Amniotic epithelial cell (primary cell): ENCODE measurements around the gene NCKAP5.

Experiments used
- DNase-seq: peaks from one replicate; pipeline ENCODE4 v3.0.0-alpha.2; 2010; ENCODE audit warnings: low read depth

Gene NCKAP5

DNA sequence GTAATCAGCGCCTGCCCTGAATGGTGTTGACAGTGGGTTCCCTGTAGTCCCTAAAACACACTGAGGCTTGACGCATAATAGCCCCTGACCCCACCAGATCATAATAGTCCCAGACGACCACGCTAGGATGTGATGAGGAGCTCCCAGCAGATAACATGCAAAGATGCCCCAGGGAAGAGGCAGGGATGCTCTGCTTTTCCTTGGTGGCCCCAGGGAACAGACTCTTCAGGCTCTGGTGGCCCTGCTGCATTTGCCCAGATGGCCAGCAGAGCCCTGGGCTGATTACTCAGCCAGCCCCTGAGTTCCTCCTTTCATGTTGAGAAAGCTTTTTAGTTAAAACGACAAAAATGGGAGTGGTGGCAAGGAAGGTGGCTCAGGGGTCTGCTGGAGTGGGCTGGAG lies 5.9 kb upstream of the NCKAP5 start:
- no peak for DNase-seq

DNA sequence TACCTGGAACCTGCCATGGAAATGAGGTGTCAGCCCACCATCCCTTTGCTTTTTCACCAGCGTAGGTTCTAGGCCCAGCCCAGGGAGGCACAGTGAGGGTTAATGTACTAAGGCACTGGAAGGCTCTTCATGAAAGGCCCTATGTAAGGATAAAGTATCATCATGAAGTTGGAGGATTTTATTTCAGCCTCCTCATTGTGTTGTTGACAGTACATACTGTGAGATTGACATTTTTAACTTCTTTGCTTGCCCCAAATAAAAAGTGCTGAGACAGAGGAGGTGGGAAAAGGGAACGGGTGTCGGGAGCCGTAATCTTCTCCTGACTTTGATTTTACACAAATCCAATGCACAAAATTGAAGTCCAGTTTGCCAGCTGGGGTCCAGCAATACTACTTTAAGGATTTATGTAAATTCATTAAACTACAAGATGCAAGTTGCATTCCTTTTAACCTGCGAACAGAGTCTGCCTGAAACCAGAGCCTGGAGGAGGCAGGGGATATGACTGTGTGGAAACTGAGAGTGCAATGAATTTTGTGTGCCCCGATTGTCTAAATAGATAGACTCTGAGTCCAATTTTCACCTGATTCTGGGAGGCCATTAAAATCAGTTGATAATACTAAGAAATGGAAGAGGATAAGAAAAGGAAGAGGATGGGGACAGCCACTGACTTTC lies 5.4 kb upstream of the NCKAP5 start:
- DNase-seq = no peak

DNA sequence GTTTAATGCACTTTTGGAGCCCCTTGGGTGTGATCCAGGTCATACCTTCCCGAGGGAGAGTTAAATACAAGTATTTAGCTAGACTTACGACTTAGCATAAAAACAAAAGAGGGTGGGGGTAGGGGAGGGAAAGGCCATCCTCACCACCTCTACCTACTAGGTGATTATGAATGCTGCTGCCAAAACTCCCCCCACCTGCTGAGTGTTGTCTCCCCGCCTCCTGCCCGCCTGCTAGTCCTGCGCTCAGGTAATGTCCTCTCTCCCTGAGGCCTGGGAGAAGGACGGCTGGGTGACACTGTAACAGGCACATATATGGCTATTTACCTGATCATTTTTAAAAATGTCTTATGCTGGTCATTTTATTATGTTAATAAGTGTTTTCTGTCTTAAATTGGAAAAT lies 3.0 kb upstream of the NCKAP5 start:
- no peak for DNase-seq

DNA sequence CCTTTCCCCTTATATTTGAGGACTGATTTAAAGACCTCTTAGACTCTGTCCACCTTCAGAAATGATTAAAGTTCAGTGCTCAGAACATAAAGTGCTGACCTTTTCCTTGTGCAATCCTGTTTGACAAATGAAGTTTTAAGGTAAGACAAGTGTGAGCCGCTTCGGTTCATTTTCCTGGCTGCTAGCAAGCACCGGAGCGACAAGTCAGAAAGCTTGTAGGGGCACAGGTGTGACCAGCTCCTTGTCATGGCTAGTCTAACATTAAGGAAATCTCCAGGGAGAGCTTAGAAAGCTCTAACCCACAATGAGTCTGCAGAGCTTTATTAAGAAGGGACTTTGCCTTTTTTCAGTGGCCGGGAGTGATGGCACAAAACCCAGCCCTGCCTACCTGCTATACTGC lies 2.3 kb upstream of the NCKAP5 start:
- DNase-seq = no peak

DNA sequence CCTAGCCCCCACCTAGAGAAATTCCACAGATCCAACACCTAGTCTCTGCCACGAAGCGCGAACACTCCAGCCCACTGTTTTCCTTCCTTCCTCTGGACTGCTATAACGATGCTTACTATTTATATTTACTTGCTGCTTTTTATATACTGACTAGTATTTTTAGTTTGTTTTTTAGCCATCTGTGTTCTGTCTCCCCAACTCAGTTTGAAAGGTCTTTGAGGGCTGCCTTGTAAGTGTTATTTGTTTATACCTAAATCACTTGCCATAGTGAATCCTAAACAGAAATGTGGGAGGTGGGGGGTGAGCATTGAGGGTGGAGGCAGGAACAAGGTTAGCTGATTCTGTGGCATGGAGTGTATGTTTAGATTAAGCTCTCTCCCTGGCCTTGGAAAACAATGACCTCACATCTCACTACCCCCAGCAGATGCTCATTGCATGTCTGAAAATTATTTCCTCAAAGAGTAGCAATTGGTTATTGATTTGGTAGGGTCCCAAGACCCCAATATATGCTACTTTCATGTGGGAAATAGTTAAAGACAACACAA lies 1.1 kb upstream of the NCKAP5 start:
- DNase-seq = no peak

DNA sequence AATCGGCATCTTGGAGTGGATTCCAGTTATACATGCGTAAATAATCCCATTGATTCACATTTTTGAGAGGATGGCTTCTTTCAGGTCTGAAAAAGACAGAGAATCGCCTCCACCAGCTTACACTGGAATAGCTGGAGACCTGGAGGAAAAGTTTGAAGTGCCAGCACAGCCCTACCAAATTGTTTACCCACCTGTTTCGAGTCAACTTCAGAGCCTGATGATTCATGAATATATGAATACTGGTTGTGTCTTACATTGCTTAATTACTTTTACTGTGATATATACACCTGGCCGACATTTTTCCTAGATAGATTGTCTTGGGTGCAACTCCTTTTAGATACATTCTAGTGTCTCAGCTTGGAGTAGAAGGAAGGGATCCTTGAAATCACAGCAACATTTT lies 335 bp upstream of the NCKAP5 start:
- DNase-seq = no peak

DNA sequence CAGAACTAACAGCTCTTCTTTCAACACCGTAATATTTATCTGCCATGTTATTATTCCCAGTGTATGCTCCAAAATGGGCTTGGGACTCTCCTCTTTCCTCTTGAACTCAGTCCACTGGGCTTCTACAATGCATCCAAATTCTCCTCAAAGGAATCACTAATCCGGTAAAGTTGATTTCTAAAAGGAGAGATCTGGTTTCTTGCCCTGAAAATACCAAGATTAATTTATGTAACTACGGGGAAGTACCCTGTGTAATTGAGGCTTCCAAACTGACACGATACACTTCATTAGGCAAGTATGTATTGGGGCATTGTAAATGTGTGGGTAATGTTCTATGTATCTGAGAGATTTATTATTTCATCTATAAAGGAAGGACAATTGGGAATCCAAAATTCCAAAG lies 5.7 kb downstream of the NCKAP5 start:
- DNase-seq = no peak

DNA sequence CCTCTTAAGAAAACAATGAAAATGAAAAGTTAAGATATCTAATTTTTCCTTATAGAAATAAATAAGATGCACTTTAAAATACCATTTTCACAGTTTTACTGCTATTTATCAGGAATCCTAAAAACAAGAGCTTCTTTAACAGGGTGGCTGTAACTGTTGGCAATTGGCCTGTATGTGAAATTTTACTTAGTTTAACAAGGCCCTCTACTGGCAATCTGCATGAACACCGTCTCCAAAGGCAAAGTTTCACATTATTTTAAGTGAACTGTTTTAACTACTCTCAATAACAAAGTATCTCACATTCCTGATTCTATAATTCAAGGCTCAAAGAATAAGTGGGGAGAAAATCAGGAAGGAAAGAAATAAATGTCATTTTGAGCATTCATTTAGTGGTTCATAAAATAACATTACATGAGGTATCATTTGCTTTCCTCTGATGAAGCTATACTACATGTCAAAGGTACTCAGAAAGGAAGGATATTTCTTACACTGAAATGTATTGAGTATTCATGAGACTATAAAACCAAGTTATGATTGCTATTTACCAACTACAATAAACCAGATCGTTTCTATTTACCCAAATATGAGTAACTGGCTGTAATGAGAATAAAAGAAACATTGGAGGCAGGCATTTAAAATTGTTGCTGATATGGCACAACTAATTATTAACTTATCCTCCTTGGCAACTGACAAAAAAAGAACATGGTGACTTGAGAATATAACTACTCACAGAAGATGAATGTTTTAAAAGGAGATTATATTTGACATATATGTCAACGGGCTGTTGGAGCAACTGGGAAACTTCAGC lies 7.0 kb downstream of the NCKAP5 start:
- peak; percentile 77 for DNase-seq

DNA sequence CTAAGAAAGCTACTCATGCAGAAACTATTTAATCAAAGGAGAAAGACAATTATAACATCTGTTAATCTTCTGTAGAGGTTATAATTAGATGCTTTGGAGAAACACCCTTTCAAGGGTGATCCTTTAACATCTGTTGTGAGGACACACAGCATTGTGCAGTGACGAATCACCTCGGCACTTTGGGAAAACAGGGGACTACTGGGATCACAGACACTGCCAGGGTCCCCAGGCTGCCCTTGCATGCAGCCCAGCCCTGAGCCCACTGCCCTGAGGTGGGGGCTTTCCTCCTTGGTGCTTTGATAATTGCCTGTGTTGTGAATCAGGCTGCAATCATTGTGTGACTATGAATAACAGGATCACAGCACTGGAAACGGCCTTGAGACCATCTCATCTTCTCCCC lies 10.6 kb downstream of the NCKAP5 start:
- no peak for DNase-seq

DNA sequence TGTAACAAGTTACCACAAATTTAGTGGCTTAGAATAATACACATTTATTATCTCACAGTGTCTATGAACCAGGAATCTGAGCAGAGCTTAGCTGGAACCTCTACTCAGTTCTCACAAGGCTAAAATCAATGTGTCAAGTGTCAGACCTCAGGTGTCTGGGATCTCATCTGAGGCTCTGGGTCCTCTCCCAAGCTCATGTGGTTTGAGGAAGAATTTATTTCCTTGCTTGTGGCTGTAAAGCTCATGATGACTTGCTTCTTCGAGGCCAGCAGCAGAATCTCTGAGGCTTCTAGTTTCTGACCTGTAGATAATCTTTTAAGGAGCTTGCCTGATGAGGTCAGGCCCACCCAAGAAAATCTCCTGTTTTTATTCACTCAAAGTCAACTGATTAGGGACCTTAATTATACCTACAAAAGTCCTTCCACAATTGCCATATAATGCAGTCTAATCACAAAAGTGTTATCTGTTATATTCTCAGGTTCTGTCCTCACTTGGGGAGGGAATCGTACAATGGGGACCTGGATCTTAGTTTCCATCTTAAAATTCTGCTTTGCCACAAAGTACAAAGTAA lies 14.3 kb downstream of the NCKAP5 start:
- DNase-seq = no peak

DNA sequence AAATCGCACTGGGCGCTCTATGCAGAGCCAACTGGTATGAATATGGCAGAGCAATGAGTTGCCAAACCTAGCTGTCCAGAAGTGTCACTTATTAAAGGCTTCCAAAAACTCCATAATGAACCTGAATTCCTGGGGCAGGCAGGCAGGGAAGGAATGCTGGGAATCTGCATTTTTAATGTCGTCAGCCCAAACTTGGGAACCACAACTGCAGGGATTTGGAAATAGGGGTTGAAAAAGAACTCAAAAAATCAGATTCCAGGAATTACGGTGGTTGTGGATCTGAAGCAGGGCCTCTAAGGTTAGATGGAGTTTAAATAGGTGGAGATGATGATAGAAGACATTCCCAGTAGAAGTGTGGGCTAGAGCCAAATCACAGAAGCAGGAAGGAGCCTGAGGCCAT lies 15.0 kb downstream of the NCKAP5 start:
- no peak for DNase-seq

DNA sequence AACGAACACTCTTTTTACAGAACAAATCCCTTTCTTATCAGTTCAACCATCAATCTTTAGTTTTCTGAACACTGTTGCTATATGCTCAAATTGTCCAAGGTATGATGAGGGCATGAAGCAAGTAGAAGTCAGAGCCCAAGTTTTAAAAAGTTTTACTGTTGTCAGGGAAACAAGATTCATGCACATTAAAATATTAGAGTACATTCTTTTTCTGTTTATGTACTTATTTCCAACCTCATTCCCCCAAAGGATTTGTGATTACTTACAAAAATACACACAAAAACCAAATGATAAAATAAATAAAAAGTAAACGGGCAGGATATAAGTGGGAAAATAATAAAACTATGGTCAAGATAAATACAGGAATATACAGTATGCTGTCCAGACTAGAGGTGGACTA lies 15.4 kb downstream of the NCKAP5 start:
- no peak for DNase-seq

DNA sequence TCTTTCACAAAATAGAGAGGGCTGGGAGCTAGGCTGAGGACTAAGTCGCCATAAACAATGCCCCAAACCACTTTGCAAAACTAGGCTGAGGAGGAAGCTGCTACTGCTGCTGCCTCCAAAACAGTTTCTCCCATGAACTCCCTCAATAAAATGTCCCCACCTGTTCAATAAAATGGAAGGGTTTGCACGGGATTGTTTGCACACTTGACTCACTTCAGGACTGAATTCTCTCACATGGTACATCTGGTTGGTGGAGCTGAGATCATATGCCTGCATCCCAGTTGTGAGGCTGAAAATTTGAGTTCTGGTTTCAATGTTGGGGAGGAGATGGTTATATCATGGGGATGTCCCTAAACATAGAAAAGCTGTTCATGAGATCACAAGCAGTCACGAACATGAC lies 26.5 kb downstream of the NCKAP5 start:
- DNase-seq = no peak

DNA sequence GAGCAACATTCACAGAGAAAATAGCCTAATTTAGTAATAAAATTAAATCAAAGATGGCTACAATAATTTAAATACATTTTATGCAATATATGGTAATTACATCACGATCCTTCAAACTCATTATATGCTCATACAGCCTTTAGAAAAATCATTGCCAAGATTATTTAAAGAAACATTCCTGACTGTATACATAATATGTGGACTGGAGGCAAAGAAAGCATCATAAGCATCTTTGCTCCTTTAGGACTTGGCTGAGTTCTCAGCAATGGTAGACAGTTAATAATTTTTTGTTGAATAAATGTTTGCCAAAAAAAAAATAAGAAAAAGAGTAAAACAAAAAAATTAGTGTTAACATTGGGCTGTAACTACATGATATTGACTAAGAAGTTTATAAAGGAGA lies 26.9 kb downstream of the NCKAP5 start:
- DNase-seq = no peak

DNA sequence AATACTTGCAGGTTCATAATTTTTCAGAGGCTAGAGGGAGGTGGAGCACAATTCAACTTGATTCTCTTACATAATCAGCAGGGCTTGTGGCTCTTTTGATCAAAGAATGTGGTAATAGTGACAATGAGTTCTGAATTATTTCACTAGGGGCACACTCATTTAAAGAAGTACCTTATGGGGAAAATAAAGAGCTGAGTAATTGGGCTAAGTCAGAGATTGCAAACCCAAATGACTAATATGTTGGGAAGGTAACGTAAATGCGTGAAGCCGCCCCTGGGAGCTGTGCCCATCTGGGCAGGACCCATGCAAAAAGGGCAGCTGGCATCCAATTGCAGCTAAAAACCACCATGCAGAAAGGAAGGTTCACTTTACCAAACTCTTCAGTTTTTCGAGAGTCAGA lies 35.3 kb downstream of the NCKAP5 start:
- peak; percentile 16 for DNase-seq

DNA sequence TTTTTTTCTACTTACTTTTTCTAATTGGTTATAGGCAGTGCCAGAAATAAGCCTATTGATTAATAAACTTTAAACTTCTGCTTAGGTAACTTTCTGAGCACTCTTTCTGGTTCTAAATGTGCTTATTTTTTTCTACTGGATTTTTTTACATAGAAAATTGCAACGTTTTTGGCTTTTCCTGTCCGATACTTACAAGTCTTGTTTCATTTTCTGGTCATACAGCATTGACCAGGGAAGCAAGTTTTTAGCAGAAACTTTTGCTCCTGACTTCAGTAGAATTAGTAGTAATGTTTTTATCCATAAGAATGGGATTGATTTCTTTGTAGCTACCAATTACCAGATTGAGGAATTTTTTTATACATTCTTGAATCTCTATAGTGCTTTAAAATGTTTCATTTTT lies 36.9 kb downstream of the NCKAP5 start:
- DNase-seq = no peak

DNA sequence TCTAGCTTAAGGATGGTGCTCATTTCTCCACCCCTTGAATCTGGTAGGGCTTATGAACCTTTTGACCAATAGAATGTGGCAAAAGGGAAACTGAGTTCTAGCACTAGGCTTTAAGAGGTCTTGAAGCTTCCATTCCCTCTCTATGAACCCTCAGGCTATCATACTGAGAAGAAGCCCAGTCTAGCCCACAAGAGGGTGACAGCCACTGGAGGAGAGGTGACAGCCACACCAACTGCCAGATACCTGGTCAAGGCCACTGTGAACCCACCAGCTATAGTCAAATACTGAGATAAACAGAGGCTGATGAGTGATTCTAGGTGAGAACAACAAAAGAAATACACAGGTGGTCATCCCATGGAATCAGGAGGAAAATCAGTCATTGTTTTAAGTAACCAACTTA lies 37.6 kb downstream of the NCKAP5 start:
- no peak for DNase-seq

DNA sequence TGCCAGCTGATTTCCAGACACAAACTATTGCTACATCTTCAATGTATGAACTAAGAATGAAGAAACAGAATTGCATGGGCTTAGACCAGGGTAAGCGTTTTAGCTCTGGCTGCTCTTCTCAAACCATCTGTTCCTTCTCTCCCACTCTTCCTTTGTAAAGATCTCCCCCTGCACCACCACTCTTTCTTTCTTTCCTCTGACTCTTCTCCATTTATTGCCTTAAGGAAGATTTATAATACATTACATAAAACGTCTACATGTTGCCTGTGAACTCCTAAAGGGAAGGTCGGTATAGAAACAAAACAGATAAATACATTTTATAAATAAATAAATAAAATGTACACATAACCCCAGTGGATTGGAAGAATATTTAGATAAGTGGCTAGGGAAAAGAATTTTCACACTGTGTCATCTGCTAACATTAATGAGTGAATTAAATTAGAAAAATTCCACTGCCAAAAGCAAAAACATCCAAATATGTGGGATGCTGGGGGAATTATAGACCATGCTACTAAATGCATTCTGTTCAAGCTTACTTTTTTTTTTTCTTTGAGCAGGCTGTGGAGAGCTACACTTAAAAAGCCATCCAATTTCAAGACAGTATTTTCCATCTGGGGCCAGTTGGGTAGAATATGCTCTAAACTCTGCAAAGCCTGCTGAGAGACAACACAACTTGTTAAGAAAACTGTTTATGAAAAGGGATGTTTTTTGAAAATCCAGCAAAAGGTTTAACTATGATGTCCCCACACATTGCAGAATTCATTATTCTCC lies 41.5 kb downstream of the NCKAP5 start:
- peak; percentile 18 for DNase-seq

DNA sequence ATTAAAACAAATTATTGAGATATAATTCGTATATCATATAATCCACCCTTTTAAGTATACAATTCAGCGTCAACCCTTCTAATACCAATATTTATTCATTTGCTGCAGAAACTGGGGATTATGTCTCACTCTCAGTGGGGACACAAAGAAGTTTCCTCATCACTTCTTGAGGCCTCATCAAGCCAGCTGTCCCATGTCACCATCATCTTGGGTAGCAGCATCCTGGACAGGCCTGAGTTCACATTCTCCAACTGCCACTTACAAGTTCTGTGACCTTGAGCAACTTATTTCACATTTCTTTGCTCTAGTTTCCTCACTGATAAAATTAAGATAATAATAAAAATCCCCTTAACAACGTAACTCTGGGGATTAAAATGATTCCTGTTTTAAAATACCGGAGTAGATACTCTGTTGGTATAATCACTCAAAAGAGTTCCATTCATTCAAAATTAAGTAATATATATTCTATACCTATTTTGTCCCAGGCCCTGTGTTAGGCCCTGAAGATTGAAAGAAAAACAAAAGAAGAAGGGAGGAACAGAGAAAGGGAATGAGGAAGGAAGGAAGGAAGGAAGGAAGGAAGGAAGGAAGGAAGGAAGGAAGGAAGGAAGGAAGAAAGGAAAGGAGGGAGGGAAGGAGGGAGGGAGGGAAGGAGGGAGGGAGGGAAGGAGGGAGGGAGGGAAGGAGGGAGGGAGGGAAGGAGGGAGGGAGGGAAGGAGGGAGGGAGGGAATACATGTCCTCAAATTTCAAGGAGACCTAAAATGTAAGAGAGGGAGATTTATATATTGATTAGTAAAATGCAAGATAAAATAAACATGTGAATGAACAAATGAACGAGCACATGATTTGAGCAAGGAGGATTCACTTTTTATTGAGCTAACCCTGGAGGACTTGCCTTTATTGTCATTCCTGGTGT lies 42.4 kb downstream of the NCKAP5 start:
- no peak for DNase-seq

DNA sequence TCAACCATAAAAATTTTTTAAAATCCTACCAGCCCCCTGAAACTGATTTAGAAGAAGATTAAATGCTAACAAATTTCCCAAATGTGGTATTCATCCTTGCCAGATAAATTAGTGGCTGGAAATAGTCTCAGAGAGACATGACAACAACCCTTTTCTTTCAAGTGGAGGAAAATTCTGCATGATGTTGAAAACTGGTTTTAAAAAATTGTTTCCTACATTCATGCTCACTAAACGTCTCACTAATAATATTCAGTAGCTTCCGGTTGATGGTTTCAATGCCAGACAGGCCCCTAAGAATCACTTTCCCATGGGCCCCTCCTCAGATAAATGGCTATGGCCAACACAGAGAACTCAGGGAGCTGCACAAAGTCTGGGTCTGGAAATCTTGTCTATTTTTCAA lies 43.2 kb downstream of the NCKAP5 start:
- no peak for DNase-seq

DNA sequence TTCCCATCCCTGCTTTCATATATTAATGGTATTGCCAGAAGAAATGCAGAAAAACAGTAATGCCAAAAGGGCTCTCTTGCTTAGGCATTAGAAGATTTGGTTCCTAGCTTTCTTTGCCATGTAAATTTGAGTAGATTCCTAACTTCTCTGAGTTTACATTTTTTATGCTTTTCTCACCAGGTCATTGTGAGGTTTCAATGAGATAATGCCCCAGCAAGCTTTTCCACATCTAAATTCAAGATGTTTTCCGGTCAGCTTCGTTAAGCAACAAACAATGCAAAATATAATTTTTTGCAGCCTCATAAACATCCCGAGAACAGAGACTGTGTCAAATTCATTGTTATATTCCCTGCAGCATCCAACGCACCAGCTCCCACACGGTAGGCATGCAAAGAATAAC lies 44.9 kb downstream of the NCKAP5 start:
- no peak for DNase-seq
